ENCODE measurements around the gene SPN. TPM values are rescaled to one million over a fixed set of nuclear protein-coding genes. Genes with fewer than 3 reads are reported as not detected.

Gene SPN
- total RNA-seq, 1 experiment from 2014 or later = 0.47 TPM

DNA sequence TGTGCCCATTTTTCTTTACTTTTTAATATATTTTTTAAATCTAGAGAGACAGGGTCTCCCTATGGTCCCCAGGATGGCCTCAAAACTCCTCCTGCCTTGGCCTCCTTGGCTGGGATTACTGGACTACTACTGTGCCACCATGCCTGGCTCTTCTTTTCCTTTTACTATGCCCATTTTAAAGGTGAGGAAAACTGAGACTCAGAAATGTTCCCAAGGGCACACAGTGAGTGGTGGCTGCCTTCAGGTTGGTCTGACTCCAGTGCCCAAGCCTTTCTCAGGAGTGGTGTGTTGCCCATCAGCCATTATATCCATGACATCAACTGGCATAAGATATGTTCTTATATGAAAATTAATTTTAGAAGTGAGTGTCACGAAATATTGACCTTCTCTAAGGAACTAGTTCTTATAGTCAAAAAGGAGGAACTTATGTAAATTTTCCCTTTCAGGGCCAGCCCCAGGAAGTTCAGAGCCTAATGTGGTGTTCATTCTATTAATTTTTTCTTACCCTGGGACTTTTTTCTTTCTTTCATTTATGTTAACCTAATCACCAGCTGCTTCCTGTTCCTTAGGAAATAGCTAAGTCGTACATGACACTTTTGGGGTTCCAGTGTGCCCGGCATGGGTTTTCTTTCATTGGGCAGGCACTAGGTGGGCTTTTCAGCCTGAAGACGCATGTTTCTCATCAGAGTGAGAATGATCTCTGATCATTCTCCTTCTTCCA, 17.9 kb upstream of the SPN start (continued):
- TF ChIP-seq, protein P1, sequence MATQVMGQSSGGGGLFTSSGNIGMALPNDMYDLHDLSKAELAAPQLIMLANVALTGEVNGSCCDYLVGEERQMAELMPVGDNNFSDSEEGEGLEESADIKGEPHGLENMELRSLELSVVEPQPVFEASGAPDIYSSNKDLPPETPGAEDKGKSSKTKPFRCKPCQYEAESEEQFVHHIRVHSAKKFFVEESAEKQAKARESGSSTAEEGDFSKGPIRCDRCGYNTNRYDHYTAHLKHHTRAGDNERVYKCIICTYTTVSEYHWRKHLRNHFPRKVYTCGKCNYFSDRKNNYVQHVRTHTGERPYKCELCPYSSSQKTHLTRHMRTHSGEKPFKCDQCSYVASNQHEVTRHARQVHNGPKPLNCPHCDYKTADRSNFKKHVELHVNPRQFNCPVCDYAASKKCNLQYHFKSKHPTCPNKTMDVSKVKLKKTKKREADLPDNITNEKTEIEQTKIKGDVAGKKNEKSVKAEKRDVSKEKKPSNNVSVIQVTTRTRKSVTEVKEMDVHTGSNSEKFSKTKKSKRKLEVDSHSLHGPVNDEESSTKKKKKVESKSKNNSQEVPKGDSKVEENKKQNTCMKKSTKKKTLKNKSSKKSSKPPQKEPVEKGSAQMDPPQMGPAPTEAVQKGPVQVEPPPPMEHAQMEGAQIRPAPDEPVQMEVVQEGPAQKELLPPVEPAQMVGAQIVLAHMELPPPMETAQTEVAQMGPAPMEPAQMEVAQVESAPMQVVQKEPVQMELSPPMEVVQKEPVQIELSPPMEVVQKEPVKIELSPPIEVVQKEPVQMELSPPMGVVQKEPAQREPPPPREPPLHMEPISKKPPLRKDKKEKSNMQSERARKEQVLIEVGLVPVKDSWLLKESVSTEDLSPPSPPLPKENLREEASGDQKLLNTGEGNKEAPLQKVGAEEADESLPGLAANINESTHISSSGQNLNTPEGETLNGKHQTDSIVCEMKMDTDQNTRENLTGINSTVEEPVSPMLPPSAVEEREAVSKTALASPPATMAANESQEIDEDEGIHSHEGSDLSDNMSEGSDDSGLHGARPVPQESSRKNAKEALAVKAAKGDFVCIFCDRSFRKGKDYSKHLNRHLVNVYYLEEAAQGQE (IDR thresholded peaks at IDR 0.05; ENCODE audit: low read depth) = no peak
- no peak for TF ChIP-seq SIN3A (IDR thresholded peaks at IDR 0.05; ENCODE audit: low read depth)
- TF ChIP-seq ELF1 (IDR thresholded peaks at IDR 0.05; ENCODE audit: borderline replicate concordance, low read depth) = no peak
- TF ChIP-seq ZNF274 (IDR thresholded peaks at IDR 0.05; ENCODE audit: low read depth, low read length) = no peak
- TF ChIP-seq SP1 (IDR thresholded peaks at IDR 0.05; ENCODE audit: low read depth) = no peak
- TF ChIP-seq, protein P2, sequence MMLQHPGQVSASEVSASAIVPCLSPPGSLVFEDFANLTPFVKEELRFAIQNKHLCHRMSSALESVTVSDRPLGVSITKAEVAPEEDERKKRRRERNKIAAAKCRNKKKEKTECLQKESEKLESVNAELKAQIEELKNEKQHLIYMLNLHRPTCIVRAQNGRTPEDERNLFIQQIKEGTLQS (IDR thresholded peaks at IDR 0.05) = no peak
- TF ChIP-seq FOSL1 (IDR thresholded peaks at IDR 0.05; ENCODE audit: low read depth) = no peak

DNA sequence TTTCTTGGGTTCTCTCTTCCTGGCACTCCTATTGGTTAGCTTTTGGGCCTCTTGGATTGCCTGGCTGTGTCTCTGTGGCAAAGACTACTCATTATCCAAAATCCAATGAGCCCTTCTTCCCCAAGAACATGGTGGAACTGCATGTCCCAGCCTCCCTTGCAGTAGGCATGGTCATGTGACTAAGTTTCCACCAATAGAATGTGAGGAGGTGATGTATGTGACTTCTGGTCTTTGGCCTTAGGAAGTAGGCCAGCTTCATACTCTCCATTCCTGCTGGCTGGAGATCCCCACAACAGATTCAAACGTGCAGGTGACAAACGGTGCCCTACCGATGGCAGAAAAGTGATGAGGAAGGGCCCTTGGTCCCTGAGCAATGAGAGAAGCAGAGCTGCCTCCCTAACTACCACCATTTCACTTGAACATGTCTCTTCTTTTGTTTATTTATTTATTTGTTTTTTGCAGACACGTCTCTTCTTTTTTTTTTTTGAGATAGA, 17.3 kb upstream of the SPN start:
- POLR2A ChIA-PET = interaction anchor here (0.6 to 1.0 kb wide), 2 partner anchors 9 to 171 kb away, joined by 3 read pairs; no protein-coding TSS in a partner anchor
- Histone ChIP-seq H4K20me1 (ENCODE audit: insufficient read depth) (no peaks in the 10 kb centered on the region), H3K27me3 (ENCODE audit: insufficient read depth, low read length) (no peaks in the 10 kb centered on the region), H3K9ac (ENCODE audit: low read length) (no peak overlapping the region), H2AFZ (ENCODE audit: low read depth, low read length, poor library complexity, severe bottlenecking) (peak overlapping the region; percentile 73), H3K9me3 (ENCODE audit: control insufficient read depth in 1 of 2, insufficient read depth in 1 of 2, low read depth in 1 of 2, low read length in 2 of 2) (no peaks in the 10 kb centered on the region), H3K27ac (ENCODE audit: low read depth, low read length) (no peak overlapping the region), H3K9me2 (ENCODE audit: insufficient read depth) (no peaks in the 10 kb centered on the region), H3K4me1 (ENCODE audit: control insufficient read depth in 1 of 2, insufficient read depth in 2 of 2, low read length in 2 of 2) (no peaks in the 10 kb centered on the region), H3K4me2 (ENCODE audit: low read length) (no peak overlapping the region), H3K4me3 (replicated peaks in 1 of 2; ENCODE audit: low read depth in 1 of 2, low read length in 2 of 2) (no peak overlapping the region), H3K79me2 (ENCODE audit: insufficient read depth, low read length) (no peaks in the 10 kb centered on the region), H3K36me3 (ENCODE audit: control insufficient read depth in 1 of 2, insufficient read depth in 2 of 2, low read length in 2 of 2) (no peaks in the 10 kb centered on the region)
- TF ChIP-seq YY1 (IDR thresholded peaks at IDR 0.05; ENCODE audit: extremely low read depth, insufficient replicate concordance, low read depth, low read length) = peak; percentile 13
- TF ChIP-seq, protein P1 (IDR thresholded peaks at IDR 0.05; ENCODE audit: low read depth) = no peak
- TF ChIP-seq SRF (IDR thresholded peaks at IDR 0.05; ENCODE audit: low read depth) = no peak
- TF ChIP-seq ZFX (IDR thresholded peaks at IDR 0.05) = peak; percentile 17; the same call in 1 of the 2 replicates
- intact Hi-C loops (cut with micrococcal nuclease) = no loop called here
- RAD21 ChIA-PET (ENCODE audit: low non-redundant PET in 1 of 2, low total read pairs in 2 of 2, uncharacterized antibody in 2 of 2, unreplicated experiment in 2 of 2) = no interaction called here
- ATAC-seq (peak; percentile 74), DNase-seq (ENCODE audit: low read depth, low spot score) (peak; percentile 49)
- BruUV-seq (replicated peaks) = no TSS peak
- CTCF ChIA-PET = no interaction called here
